ENCODE results near the gene RILPL1.
"Not testable (repeated sequence)": the region's sequence is repeated elsewhere in the genome, so short reads cannot be mapped to it uniquely, and the experiment has no call there.

Gene RILPL1

DNA sequence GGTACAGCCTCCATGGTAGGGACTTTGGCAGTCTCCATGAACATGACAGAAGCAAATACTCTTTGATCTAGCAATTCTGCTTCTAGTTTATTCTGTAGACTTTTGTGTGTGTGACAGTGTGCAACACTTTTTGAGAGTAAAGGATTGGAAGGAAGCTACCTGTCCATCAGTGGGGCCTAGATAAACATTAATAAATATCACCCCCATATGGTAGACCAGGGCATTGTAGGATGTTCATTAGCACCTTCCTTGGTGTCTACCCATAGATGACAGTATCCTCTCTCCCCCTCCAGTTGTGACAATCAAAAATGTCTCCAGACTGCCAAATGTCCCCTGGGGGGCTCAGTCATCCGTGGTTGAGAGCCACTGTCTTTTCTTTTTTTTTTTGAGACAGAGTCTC, 64.7 kb downstream of the RILPL1 start:
- Histone ChIP-seq H3K4ac (ENCODE audit: low read depth, low read length) (no peak overlapping the region), H3K23ac (ENCODE audit: low read length) (no peak overlapping the region), H2AK5ac (ENCODE audit: low read length) (no peak overlapping the region), H2AFZ (ENCODE audit: insufficient read depth, low read length, poor library complexity) (no peak overlapping the region), H3K27ac (ENCODE audit: low read depth, low read length) (no peak overlapping the region), H2BK5ac (ENCODE audit: low read depth, low read length, poor library complexity) (no peak overlapping the region), H2BK12ac (ENCODE audit: low read length) (no peak overlapping the region), H3K27me3 (ENCODE audit: insufficient read depth, low read length) (no peaks in the 10 kb centered on the region), H3K14ac (ENCODE audit: low read length) (no peak overlapping the region), H2BK120ac (ENCODE audit: insufficient read depth, low read length, poor library complexity) (no peak overlapping the region), H3K9ac (ENCODE audit: low read length) (no peak overlapping the region), H3K4me3 (ENCODE audit: low read depth, low read length) (no peak overlapping the region), H4K91ac (ENCODE audit: low read depth, low read length) (no peak overlapping the region), H3K18ac (ENCODE audit: low read length) (no peak overlapping the region), H3K79me1 (ENCODE audit: low read length) (no peaks in the 10 kb centered on the region), H3K4me2 (ENCODE audit: low read length) (no peak overlapping the region), H3K36me3 (ENCODE audit: control insufficient read depth in 1 of 2, insufficient read depth in 2 of 2, low read length in 2 of 2) (peaks cover 18 to 26% of the 10 kb centered on the region in 2 experiments), H3K4me1 (ENCODE audit: control insufficient read depth in 1 of 2, insufficient read depth in 2 of 2, low read length in 2 of 2) (no peaks in the 10 kb centered on the region), H3K79me2 (ENCODE audit: control insufficient read depth, insufficient read depth, low read length, poor library complexity) (no peaks in the 10 kb centered on the region), H4K12ac (ENCODE audit: low read depth, low read length) (no peak overlapping the region), H4K8ac (ENCODE audit: low read depth, low read length) (no peak overlapping the region), H3K9me3 (ENCODE audit: insufficient read depth, low read depth, low read length) (no peaks in the 10 kb centered on the region)
- WGBS (ENCODE audit: extremely low coverage, insufficient coverage, insufficient read length) = no CpG with 5 or more reads among the region's 1 CpG
- no peak for DNase-seq

DNA sequence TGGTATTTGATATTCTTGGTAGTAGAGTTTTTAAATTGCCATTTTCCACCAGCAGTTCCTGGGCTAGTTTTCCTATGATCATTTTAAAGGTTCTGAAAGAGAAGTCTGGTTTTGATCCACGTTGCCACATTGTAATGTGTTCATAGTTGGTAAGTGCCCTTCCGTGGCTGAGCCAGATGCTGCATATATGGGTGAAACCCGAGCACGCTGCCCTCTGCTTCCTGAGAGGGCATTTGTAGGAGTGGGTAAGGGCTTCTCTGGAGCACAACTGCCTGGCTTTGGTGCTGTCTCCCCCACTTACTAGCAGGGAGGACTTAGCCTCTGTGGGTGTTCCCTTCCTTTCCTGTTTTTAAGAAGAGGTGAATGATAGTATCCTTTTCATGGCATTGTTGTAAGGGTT, 68.4 kb downstream of the RILPL1 start:
- Histone ChIP-seq H3K27ac (ENCODE audit: low read depth, low read length) (no peak overlapping the region), H4K8ac (ENCODE audit: low read depth, low read length) (no peak overlapping the region), H3K4me1 (ENCODE audit: control insufficient read depth in 1 of 2, insufficient read depth in 2 of 2, low read length in 2 of 2) (no peaks in the 10 kb centered on the region), H3K14ac (ENCODE audit: low read length) (no peak overlapping the region), H3K36me3 (ENCODE audit: control insufficient read depth in 1 of 2, insufficient read depth in 2 of 2, low read length in 2 of 2) (peaks cover 8 to 11% of the 10 kb centered on the region in 2 experiments), H2BK120ac (ENCODE audit: insufficient read depth, low read length, poor library complexity) (no peak overlapping the region), H3K27me3 (ENCODE audit: insufficient read depth, low read length) (no peaks in the 10 kb centered on the region), H4K91ac (ENCODE audit: low read depth, low read length) (no peak overlapping the region), H3K4me3 (ENCODE audit: low read depth, low read length) (no peak overlapping the region), H3K4ac (ENCODE audit: low read depth, low read length) (no peak overlapping the region), H3K9me3 (ENCODE audit: insufficient read depth, low read depth, low read length) (no peaks in the 10 kb centered on the region), H3K23ac (ENCODE audit: low read length) (no peak overlapping the region), H2BK5ac (ENCODE audit: low read depth, low read length, poor library complexity) (no peak overlapping the region), H2BK12ac (ENCODE audit: low read length) (no peak overlapping the region), H3K18ac (ENCODE audit: low read length) (no peak overlapping the region), H3K4me2 (ENCODE audit: low read length) (no peak overlapping the region), H2AK5ac (ENCODE audit: low read length) (no peak overlapping the region), H2AFZ (ENCODE audit: insufficient read depth, low read length, poor library complexity) (no peak overlapping the region), H3K79me1 (ENCODE audit: low read length) (no peaks in the 10 kb centered on the region), H4K12ac (ENCODE audit: low read depth, low read length) (no peak overlapping the region), H3K79me2 (ENCODE audit: control insufficient read depth, insufficient read depth, low read length, poor library complexity) (no peaks in the 10 kb centered on the region), H3K9ac (ENCODE audit: low read length) (no peak overlapping the region)
- no peak for DNase-seq
- WGBS (ENCODE audit: extremely low coverage, insufficient coverage, insufficient read length) = no CpG with 5 or more reads among the region's 4 CpGs

DNA sequence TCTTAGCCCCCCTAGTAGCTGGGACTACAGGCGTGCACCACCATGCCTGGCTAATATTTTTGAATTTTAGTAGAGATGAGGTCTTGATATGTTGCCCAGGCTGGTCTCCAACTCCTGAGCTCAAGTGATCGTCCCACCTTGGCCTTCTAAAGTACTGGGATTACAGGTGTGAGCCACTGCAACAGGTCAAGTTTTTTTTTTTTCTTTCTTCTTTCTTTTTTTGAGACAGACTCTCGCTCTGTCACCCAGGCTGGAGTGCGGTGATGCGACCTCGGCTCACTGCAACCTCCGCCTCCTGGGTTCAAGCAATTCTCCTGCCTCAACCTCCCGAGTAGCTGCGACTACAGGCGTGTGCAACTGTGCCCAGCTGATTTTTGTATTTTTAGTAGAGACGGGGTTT, 70.3 kb downstream of the RILPL1 start:
- DNase-seq; H3K9ac ChIP-seq (ENCODE audit: low read length): not testable (repeated sequence)
- peaks cover 8 to 11% of the 10 kb centered on the region in 2 experiments for H3K36me3 ChIP-seq (ENCODE audit: control insufficient read depth in 1 of 2, insufficient read depth in 2 of 2, low read length in 2 of 2)

DNA sequence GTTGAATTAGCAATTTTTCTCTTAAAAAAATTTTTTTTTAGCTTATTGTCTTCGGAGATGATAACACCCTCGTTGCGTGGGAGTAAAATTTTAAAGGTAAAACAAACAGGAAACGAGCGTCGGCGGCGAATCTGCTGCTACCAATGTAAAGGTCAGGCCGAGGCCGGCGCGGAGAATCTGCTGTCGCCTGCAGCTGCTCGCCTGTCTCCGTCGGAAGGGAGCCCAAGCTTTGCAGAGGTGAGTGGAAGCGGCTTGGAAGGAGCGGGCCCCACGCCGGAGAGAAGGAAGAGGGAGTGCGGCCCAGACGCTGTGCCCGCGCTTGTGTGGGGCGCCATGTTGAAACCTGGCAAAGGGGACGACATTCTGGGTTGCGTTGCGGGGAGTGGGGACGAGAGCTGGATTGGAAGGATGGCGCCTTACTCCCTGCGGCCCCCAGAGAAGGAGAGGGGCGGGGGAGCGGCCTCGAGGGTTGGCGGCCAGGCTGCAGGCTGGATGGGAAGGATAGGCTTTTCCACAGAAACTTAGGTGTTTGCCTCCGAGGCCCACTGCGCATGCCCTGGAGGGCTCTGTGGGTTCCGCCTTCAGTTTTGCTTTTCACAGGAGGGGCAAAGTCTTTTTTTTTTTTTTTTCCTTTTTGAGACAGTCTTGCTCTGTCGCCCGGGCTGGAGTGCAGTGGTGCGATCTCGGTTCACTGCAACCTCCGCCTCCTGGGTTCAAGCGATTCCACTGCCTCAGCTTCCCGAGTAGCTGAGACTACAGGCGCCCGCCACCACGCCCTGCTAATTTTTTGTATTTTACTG, 75.3 kb downstream of the RILPL1 start, which contains the start of gene SNRNP35:
TSS of gene SNRNP35 (plus strand) at position 160 of the 800 bp plus-strand sequence. CDS start 7,402 bp downstream, outside the sequence.
- H3K4ac ChIP-seq (ENCODE audit: low read depth, low read length) = peak within 1 kb of the TSS; percentile 87
- peak within 1 kb of the TSS; percentile 98 for H3K14ac ChIP-seq (ENCODE audit: low read length)
- peak within 1 kb of the TSS; percentile 100 for H2AFZ ChIP-seq (ENCODE audit: insufficient read depth, low read length, poor library complexity)
- peaks cover 0 to 2% of the 10 kb centered on the region in 2 experiments for H3K36me3 ChIP-seq (ENCODE audit: control insufficient read depth in 1 of 2, insufficient read depth in 2 of 2, low read length in 2 of 2)
- H2BK120ac ChIP-seq (ENCODE audit: insufficient read depth, low read length, poor library complexity) = peak within 1 kb of the TSS; percentile 92
- peak; percentile 82 to 94 for DNase-seq
- peak within 1 kb of the TSS; percentile 88 for H2AK5ac ChIP-seq (ENCODE audit: low read length)
- H4K91ac ChIP-seq (ENCODE audit: low read depth, low read length) = peak within 1 kb of the TSS; percentile 99
- peak within 1 kb of the TSS; percentile 99 for H4K12ac ChIP-seq (ENCODE audit: low read depth, low read length)
- peak within 1 kb of the TSS; percentile 100 for H4K8ac ChIP-seq (ENCODE audit: low read depth, low read length)
- H3K23ac ChIP-seq (ENCODE audit: low read length) = no peak within 1 kb of the TSS
- H3K9me3 ChIP-seq (ENCODE audit: insufficient read depth, low read depth, low read length) = no peaks in the 10 kb centered on the region
- WGBS (ENCODE audit: extremely low coverage, insufficient coverage, insufficient read length) = no CpG with 5 or more reads among the region's 48 CpGs
- peaks cover 4% of the 10 kb centered on the region for H3K79me2 ChIP-seq (ENCODE audit: control insufficient read depth, insufficient read depth, low read length, poor library complexity)
- H3K4me1 ChIP-seq (ENCODE audit: control insufficient read depth in 1 of 2, insufficient read depth in 2 of 2, low read length in 2 of 2) = no peaks in the 10 kb centered on the region
- H3K27ac ChIP-seq (ENCODE audit: low read depth, low read length) = peak within 1 kb of the TSS; percentile 94
- peak within 1 kb of the TSS; percentile 56 for H3K4me2 ChIP-seq (ENCODE audit: low read length)
- H3K4me3 ChIP-seq (ENCODE audit: low read depth, low read length) = peak within 1 kb of the TSS; percentile 81
- peak within 1 kb of the TSS; percentile 97 for H3K18ac ChIP-seq (ENCODE audit: low read length)
- H3K9ac ChIP-seq (ENCODE audit: low read length) = peak within 1 kb of the TSS; percentile 83
- H2BK12ac ChIP-seq (ENCODE audit: low read length) = peak within 1 kb of the TSS; percentile 19
- H3K27me3 ChIP-seq (ENCODE audit: insufficient read depth, low read length) = no peaks in the 10 kb centered on the region
- H3K79me1 ChIP-seq (ENCODE audit: low read length) = peaks cover 8% of the 10 kb centered on the region
- H2BK5ac ChIP-seq (ENCODE audit: low read depth, low read length, poor library complexity) = peak within 1 kb of the TSS; percentile 95

More for the DNA sequence above, 70.3 kb downstream of the RILPL1 start:
- H3K4me2 ChIP-seq (ENCODE audit: low read length); H3K18ac ChIP-seq (ENCODE audit: low read length); H4K12ac ChIP-seq (ENCODE audit: low read depth, low read length); H2BK5ac ChIP-seq (ENCODE audit: low read depth, low read length, poor library complexity); H3K27me3 ChIP-seq (ENCODE audit: insufficient read depth, low read length); H3K4me3 ChIP-seq (ENCODE audit: low read depth, low read length); H3K79me1 ChIP-seq (ENCODE audit: low read length); H3K27ac ChIP-seq (ENCODE audit: low read depth, low read length); H3K79me2 ChIP-seq (ENCODE audit: control insufficient read depth, insufficient read depth, low read length, poor library complexity); H2AK5ac ChIP-seq (ENCODE audit: low read length); H4K8ac ChIP-seq (ENCODE audit: low read depth, low read length); H2AFZ ChIP-seq (ENCODE audit: insufficient read depth, low read length, poor library complexity); H3K14ac ChIP-seq (ENCODE audit: low read length); H3K4ac ChIP-seq (ENCODE audit: low read depth, low read length); H3K9me3 ChIP-seq (ENCODE audit: insufficient read depth, low read depth, low read length); H3K4me1 ChIP-seq (ENCODE audit: control insufficient read depth in 1 of 2, insufficient read depth in 2 of 2, low read length in 2 of 2); H3K23ac ChIP-seq (ENCODE audit: low read length); H2BK120ac ChIP-seq (ENCODE audit: insufficient read depth, low read length, poor library complexity); H2BK12ac ChIP-seq (ENCODE audit: low read length); H4K91ac ChIP-seq (ENCODE audit: low read depth, low read length): not testable (repeated sequence)
- no CpG with 5 or more reads among the region's 11 CpGs for WGBS (ENCODE audit: extremely low coverage, insufficient coverage, insufficient read length)

All from trophoblast cell (in vitro differentiated cells and primary cell).